ENCODE results near the gene KIFC3.
A peak's percentile ranks its signal among the peaks of the same experiment; 100 is the strongest.
"Not testable (repeated sequence)": the region's sequence is repeated elsewhere in the genome, so short reads cannot be mapped to it uniquely, and the experiment has no call there.

KIFC3 gene

GRCh38 chr16:57802341-57803133 lies at the start of gene KIFC3:
Gene KIFC3 (minus strand): TSS chr16:57802491. CDS start chr16:57798243, 4,248 bp downstream.
- peak; percentile 84 for DNase-seq

GRCh38 chr16:57848181-57848580 lies 45.9 kb upstream of the KIFC3 start:
- no peak for DNase-seq

- not testable (repeated sequence) for DNase-seq
These were observed 44.6 kb upstream of the KIFC3 start for GRCh38 chr16:57846931-57847330.

- DNase-seq, result no peak
These were observed 43.9 kb upstream of the KIFC3 start for GRCh38 chr16:57846078-57846697.

- DNase-seq, result no peak
These were observed 42.8 kb upstream of the KIFC3 start for GRCh38 chr16:57845115-57845514.

- no peak for DNase-seq
These were observed 42.2 kb upstream of the KIFC3 start for GRCh38 chr16:57844416-57845030.

- DNase-seq, result no peak
These were observed 41.1 kb upstream of the KIFC3 start for GRCh38 chr16:57843400-57843799.

- no peak for DNase-seq
These were observed 40.3 kb upstream of the KIFC3 start for GRCh38 chr16:57842601-57843000.

- DNase-seq, result no peak
These were observed 38.5 kb upstream of the KIFC3 start for GRCh38 chr16:57840833-57841232.

GRCh38 chr16:57838161-57838560 lies 35.9 kb upstream of the KIFC3 start:
- no peak for DNase-seq

- DNase-seq, result no peak
These were observed 35.2 kb upstream of the KIFC3 start for GRCh38 chr16:57837305-57838125.

GRCh38 chr16:57835439-57835838 lies 33.1 kb upstream of the KIFC3 start:
- DNase-seq, result peak; percentile 62

- peak; percentile 20 for DNase-seq
These were observed 32.6 kb upstream of the KIFC3 start for GRCh38 chr16:57834936-57835335.

- DNase-seq, result no peak
These were observed 28.7 kb upstream of the KIFC3 start for GRCh38 chr16:57830890-57831484.

- no peak for DNase-seq
These were observed 27.7 kb upstream of the KIFC3 start for GRCh38 chr16:57829969-57830360.

GRCh38 chr16:57828272-57829161 lies 26.2 kb upstream of the KIFC3 start:
- no peak for DNase-seq

GRCh38 chr16:57826706-57827625 lies 24.7 kb upstream of the KIFC3 start:
- DNase-seq, result no peak

GRCh38 chr16:57826052-57826451 lies 23.8 kb upstream of the KIFC3 start:
- DNase-seq, result no peak

GRCh38 chr16:57825298-57826044 lies 23.2 kb upstream of the KIFC3 start:
- no peak for DNase-seq

GRCh38 chr16:57824888-57825287 lies 22.6 kb upstream of the KIFC3 start:
- DNase-seq, result no peak
